WTC11 (cell line): ENCODE data around the gene SLC5A10. TPM values are rescaled to one million over a fixed set of nuclear protein-coding genes. Genes with fewer than 3 reads are reported as not detected.

ENCODE experiments used
- ATAC-seq: fragments of 200-7000 bp; cut with Tn5 transposase; 2 replicates; pipeline ENCODE4 v1.10.0; 2021; ENCODE audit warnings: mild to moderate bottlenecking, moderate library complexity
- CTCF ChIA-PET: fragments of 300-600 bp; sonication (Branson Sonifier 250); formaldehyde crosslinking; loops from one replicate; lab custom pipeline; 2021; ENCODE audit warnings: antibody characterized with exemption; lab: Charles Lee
- POLR2A ChIA-PET: fragments of 350-600 bp; sonication (Branson Sonifier 250); formaldehyde crosslinking; loops from one replicate; lab custom pipeline; 2021; ENCODE audit warnings: antibody characterized with exemption; lab: Charles Lee
- DNase-seq: peaks from one replicate; pipeline ENCODE4 v3.0.0; 2021; ENCODE audit warnings: low spot score
- H3K27ac Mint-ChIP-seq: 2 replicates; pipeline ENCODE4 v1.8.0; 2021; ENCODE audit warnings: mixed read lengths
- H3K27me3 Mint-ChIP-seq: 2 replicates; pipeline ENCODE4 v1.8.0; 2021; ENCODE audit warnings: low read depth, mild to moderate bottlenecking, moderate library complexity, mixed read lengths
- H3K36me3 Mint-ChIP-seq: 2 replicates; pipeline ENCODE4 v1.8.0; 2021; ENCODE audit warnings: mixed read lengths
- H3K4me1 Mint-ChIP-seq: 2 replicates; pipeline ENCODE4 v1.8.0; 2022; ENCODE audit warnings: mixed read lengths
- H3K4me3 Mint-ChIP-seq: 2 replicates; pipeline ENCODE4 v1.8.0; 2021; ENCODE audit warnings: mild to moderate bottlenecking, moderate library complexity, mixed read lengths
- H3K9me3 Mint-ChIP-seq: 2 replicates; pipeline ENCODE4 v1.8.0; 2021; ENCODE audit warnings: mixed read lengths
- FOXK1 ChIP-seq: sonication (generic); formaldehyde crosslinking; IDR thresholded peaks from 2 replicates; pipeline ENCODE4 v1.8.0; 2022; ENCODE audit warnings: mild to moderate bottlenecking, moderate library complexity, missing genetic modification reagents
- HMGA2 ChIP-seq: fragments of 250-450 bp; sonication (Bioruptor Pico); IDR thresholded peaks from 2 replicates; pipeline ENCODE4 v1.4.0; 2021; ENCODE audit warnings: mild to moderate bottlenecking, moderate library complexity
- KAT7 ChIP-seq: sonication (generic); formaldehyde crosslinking; IDR thresholded peaks from 2 replicates; pipeline ENCODE4 v1.8.1; 2023; ENCODE audit warnings: missing genetic modification reagents, mild to moderate bottlenecking, borderline replicate concordance
- NFATC4 ChIP-seq: fragments of 250-450 bp; sonication (Bioruptor Pico); IDR thresholded peaks from 2 replicates; pipeline ENCODE4 v1.9.0; 2021; ENCODE audit warnings: mild to moderate bottlenecking
- NFE2L1 ChIP-seq: sonication (generic); formaldehyde crosslinking; IDR thresholded peaks from 2 replicates; pipeline ENCODE4 v1.8.1; 2023; ENCODE audit warnings: missing genetic modification reagents
- NR2C2 ChIP-seq: sonication (generic); formaldehyde crosslinking; IDR thresholded peaks from 2 replicates; pipeline ENCODE4 v1.8.0; 2022; ENCODE audit warnings: mild to moderate bottlenecking, missing genetic modification reagents
- PRRX2 ChIP-seq: fragments of 250-450 bp; sonication (Bioruptor Pico); IDR thresholded peaks from 2 replicates; pipeline ENCODE4 v1.8.0; 2021; ENCODE audit warnings: mild to moderate bottlenecking
- RELA ChIP-seq: sonication (generic); formaldehyde crosslinking; IDR thresholded peaks from 2 replicates; pipeline ENCODE4 v1.8.1; 2022; ENCODE audit warnings: missing genetic modification reagents, mild to moderate bottlenecking, borderline replicate concordance
- RORB ChIP-seq: fragments of 250-450 bp; sonication (Bioruptor Pico); IDR thresholded peaks from 2 replicates; pipeline ENCODE4 v1.9.0; 2021; ENCODE audit warnings: mild to moderate bottlenecking
- TCF7 ChIP-seq: sonication (generic); formaldehyde crosslinking; IDR thresholded peaks from 2 replicates; pipeline ENCODE4 v1.8.0; 2022; ENCODE audit warnings: mild to moderate bottlenecking, low read depth, missing genetic modification reagents, moderate library complexity
- ZBTB21 ChIP-seq: sonication (generic); formaldehyde crosslinking; IDR thresholded peaks from 2 replicates; pipeline ENCODE4 v1.8.1; 2023; ENCODE audit warnings: mild to moderate bottlenecking, missing genetic modification reagents, borderline replicate concordance
- ZNF138 ChIP-seq: sonication (generic); formaldehyde crosslinking; conservative IDR thresholded peaks from 2 replicates; pipeline ENCODE4 v1.8.1; 2022; ENCODE audit warnings: mild to moderate bottlenecking, moderate library complexity, missing genetic modification reagents
- ZNF219 ChIP-seq: sonication (generic); formaldehyde crosslinking; IDR thresholded peaks from 2 replicates; pipeline ENCODE4 v1.8.0; 2023; ENCODE audit warnings: missing genetic modification reagents, mild to moderate bottlenecking, borderline replicate concordance
- ZNF423 ChIP-seq: fragments of 250-450 bp; sonication (Bioruptor Pico); IDR thresholded peaks from 2 replicates; pipeline ENCODE4 v2.1.2; 2022; ENCODE audit warnings: mild to moderate bottlenecking, moderate library complexity
- total RNA-seq: library from RNA; stranded (reverse); gene quantifications from 3 replicates; pipeline ENCODE4 v1.2.3, GENCODE V29; 2021
- TF ChIP-seq, protein P1 (sequence below): sonication (generic); formaldehyde crosslinking; conservative IDR thresholded peaks from 2 replicates; pipeline ENCODE4 v1.8.1; 2023; ENCODE audit warnings: mild to moderate bottlenecking, low read depth, missing genetic modification reagents, moderate library complexity
- TF ChIP-seq, protein P2 (sequence below): sonication (generic); formaldehyde crosslinking; IDR thresholded peaks from 2 replicates; pipeline ENCODE4 v1.8.0; 2023; ENCODE audit warnings: missing genetic modification reagents
- TF ChIP-seq, protein P3 (sequence below): fragments of 250-450 bp; sonication (Bioruptor Pico); IDR thresholded peaks from 2 replicates; pipeline ENCODE4 v1.9.0; 2021; ENCODE audit warnings: mild to moderate bottlenecking, borderline replicate concordance
- TF ChIP-seq, protein P4 (sequence below): fragments of 250-450 bp; sonication (Bioruptor Pico); IDR thresholded peaks from 2 replicates; pipeline ENCODE4 v2.1.2; 2022; ENCODE audit warnings: mild to moderate bottlenecking, moderate library complexity
- TF ChIP-seq, protein P5 (sequence below): fragments of 250-450 bp; sonication (Bioruptor Pico); IDR thresholded peaks from 2 replicates; pipeline ENCODE4 v1.8.0; 2021; ENCODE audit warnings: mild to moderate bottlenecking

The SLC5A10 gene
- total RNA-seq, 1 experiment from 2014 or later, result not detected

DNA sequence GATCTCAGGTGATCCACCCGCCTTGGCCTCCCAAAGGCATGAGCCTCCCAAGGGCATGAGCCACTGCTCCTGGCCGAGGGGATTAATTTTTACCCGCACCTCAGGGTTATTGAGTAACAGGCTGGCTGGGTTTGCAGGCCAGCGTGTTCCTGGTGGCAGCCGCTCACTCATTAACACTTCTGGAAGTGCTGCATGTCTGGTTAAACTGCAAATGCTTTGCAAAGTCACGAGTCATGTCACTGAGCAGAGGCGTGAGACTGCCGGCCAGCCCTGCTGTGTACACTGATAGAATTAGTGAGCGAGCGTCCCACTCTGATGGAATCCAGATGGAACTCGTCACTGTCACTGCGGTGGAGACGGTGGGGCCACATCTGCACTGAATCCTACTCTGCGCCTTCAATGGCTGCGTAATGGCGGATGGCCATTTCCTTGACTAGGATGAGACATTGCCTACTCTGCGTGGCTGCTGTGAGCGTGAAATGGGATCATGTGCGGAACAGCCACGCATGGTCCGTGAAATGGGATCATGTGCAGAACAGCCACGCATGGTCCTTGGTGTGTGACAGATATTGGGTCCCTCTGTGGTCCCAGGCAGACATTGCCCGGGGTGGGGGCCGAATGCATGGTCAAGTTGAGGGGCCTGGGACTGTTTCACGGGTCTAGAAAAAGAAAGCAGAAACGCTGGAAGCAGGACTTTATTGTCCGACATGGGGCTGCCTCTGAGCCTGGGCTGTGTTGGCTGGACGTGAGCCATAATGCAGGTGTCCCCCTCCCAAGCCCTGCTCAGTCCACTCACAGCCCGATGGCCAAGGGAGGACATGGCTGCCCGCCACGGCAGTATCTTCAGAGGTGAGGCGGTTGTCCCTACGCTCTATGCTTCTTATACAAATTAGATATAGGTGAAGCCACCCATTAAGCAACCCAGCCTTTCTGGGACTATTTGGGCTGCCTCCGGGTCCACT lies 740 bp upstream of the SLC5A10 start (continued):
- TF ChIP-seq, protein P1, sequence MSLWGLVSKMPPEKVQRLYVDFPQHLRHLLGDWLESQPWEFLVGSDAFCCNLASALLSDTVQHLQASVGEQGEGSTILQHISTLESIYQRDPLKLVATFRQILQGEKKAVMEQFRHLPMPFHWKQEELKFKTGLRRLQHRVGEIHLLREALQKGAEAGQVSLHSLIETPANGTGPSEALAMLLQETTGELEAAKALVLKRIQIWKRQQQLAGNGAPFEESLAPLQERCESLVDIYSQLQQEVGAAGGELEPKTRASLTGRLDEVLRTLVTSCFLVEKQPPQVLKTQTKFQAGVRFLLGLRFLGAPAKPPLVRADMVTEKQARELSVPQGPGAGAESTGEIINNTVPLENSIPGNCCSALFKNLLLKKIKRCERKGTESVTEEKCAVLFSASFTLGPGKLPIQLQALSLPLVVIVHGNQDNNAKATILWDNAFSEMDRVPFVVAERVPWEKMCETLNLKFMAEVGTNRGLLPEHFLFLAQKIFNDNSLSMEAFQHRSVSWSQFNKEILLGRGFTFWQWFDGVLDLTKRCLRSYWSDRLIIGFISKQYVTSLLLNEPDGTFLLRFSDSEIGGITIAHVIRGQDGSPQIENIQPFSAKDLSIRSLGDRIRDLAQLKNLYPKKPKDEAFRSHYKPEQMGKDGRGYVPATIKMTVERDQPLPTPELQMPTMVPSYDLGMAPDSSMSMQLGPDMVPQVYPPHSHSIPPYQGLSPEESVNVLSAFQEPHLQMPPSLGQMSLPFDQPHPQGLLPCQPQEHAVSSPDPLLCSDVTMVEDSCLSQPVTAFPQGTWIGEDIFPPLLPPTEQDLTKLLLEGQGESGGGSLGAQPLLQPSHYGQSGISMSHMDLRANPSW, result no peak
- TF ChIP-seq PRRX2 (no peak), NFE2L1 (CRISPR knock-in tag) (no peak), ZBTB21 (CRISPR knock-in tag) (no peak), ZNF423 (CRISPR knock-in tag) (no peak), KAT7 (CRISPR knock-in tag) (no peak)
- TF ChIP-seq, protein P2, sequence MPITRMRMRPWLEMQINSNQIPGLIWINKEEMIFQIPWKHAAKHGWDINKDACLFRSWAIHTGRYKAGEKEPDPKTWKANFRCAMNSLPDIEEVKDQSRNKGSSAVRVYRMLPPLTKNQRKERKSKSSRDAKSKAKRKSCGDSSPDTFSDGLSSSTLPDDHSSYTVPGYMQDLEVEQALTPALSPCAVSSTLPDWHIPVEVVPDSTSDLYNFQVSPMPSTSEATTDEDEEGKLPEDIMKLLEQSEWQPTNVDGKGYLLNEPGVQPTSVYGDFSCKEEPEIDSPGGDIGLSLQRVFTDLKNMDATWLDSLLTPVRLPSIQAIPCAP (CRISPR knock-in tag), result no peak
- TF ChIP-seq, protein P3, sequence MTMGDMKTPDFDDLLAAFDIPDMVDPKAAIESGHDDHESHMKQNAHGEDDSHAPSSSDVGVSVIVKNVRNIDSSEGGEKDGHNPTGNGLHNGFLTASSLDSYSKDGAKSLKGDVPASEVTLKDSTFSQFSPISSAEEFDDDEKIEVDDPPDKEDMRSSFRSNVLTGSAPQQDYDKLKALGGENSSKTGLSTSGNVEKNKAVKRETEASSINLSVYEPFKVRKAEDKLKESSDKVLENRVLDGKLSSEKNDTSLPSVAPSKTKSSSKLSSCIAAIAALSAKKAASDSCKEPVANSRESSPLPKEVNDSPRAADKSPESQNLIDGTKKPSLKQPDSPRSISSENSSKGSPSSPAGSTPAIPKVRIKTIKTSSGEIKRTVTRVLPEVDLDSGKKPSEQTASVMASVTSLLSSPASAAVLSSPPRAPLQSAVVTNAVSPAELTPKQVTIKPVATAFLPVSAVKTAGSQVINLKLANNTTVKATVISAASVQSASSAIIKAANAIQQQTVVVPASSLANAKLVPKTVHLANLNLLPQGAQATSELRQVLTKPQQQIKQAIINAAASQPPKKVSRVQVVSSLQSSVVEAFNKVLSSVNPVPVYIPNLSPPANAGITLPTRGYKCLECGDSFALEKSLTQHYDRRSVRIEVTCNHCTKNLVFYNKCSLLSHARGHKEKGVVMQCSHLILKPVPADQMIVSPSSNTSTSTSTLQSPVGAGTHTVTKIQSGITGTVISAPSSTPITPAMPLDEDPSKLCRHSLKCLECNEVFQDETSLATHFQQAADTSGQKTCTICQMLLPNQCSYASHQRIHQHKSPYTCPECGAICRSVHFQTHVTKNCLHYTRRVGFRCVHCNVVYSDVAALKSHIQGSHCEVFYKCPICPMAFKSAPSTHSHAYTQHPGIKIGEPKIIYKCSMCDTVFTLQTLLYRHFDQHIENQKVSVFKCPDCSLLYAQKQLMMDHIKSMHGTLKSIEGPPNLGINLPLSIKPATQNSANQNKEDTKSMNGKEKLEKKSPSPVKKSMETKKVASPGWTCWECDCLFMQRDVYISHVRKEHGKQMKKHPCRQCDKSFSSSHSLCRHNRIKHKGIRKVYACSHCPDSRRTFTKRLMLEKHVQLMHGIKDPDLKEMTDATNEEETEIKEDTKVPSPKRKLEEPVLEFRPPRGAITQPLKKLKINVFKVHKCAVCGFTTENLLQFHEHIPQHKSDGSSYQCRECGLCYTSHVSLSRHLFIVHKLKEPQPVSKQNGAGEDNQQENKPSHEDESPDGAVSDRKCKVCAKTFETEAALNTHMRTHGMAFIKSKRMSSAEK (CRISPR knock-in tag), result no peak

DNA sequence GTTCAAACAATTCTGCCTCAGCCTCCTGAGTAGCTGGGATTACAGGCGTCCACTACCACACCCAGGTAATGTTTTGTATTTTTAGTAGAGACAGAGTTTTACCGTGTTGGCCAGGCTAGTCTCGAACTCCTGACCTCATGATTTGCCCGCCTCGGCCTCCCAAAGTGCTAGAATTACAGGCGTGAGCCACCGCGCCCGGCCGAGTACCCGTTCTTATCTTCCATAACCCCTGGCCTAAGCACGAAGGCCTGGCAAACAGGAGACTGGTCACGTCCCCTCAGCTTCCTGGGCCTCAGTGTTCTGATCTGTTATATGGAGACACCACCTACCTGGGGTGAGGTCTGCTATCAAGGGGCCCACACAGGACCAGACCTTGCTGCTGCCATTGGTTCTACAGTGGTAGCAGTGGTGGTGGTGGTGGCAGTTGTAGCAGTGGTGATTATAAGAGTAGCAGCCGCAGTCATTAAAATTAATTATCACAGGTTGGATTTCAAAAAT lies 1.3 kb downstream of the SLC5A10 start:
- POLR2A ChIA-PET, result no interaction called here
- H3K36me3 Mint-ChIP-seq, result no peaks in the 10 kb centered on the region
- H3K4me1 Mint-ChIP-seq, result no peaks in the 10 kb centered on the region
- no peak overlapping the region for H3K27ac Mint-ChIP-seq
- H3K9me3 Mint-ChIP-seq, result no peaks in the 10 kb centered on the region
- CTCF ChIA-PET, result interaction anchor here (1.7 kb wide), 1 partner anchor 8 kb away, joined by 22 read pairs; no protein-coding TSS in a partner anchor
- H3K4me3 Mint-ChIP-seq, result no peak overlapping the region
- no peak for TF ChIP-seq PRRX2
- TF ChIP-seq RORB (CRISPR knock-in tag), result no peak
- TF ChIP-seq, protein P4, sequence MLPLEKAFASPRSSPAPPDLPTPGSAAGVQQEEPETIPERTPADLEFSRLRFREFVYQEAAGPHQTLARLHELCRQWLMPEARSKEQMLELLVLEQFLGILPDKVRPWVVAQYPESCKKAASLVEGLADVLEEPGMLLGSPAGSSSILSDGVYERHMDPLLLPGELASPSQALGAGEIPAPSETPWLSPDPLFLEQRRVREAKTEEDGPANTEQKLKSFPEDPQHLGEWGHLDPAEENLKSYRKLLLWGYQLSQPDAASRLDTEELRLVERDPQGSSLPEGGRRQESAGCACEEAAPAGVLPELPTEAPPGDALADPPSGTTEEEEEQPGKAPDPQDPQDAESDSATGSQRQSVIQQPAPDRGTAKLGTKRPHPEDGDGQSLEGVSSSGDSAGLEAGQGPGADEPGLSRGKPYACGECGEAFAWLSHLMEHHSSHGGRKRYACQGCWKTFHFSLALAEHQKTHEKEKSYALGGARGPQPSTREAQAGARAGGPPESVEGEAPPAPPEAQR (CRISPR knock-in tag), result no peak
- TF ChIP-seq FOXK1 (CRISPR knock-in tag), result no peak
- ATAC-seq (no peak), DNase-seq (no peak)
- H3K27me3 Mint-ChIP-seq, result no peaks in the 10 kb centered on the region

DNA sequence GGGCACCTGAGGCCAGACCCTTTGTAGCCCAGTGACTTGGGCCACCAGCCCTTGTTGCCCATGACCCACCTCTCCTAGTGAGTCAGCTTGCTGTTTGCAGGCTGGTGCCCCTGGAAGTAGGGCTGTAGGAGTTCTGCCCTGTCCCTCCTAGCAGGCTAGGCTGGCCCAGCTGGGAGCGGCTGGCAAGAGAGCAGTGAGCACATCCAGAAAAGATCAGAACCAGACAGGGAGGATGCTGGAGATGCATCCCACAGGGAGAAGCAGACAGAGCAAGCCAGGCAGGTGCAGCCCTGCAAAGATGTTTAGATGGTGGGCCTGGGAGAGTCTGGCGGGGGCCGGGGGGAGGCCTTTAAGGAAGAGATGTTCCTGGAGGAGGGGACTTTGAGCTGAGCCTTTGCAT lies 2.4 kb downstream of the SLC5A10 start:
- Mint-ChIP-seq H3K27ac (no peak overlapping the region), H3K9me3 (no peaks in the 10 kb centered on the region), H3K36me3 (no peaks in the 10 kb centered on the region), H3K4me3 (no peak overlapping the region), H3K27me3 (no peaks in the 10 kb centered on the region), H3K4me1 (no peaks in the 10 kb centered on the region)
- DNase-seq (no peak), ATAC-seq (no peak)
- CTCF ChIA-PET, result no interaction called here
- POLR2A ChIA-PET, result no interaction called here
- no peak for TF ChIP-seq HMGA2 (CRISPR knock-in tag)
- no peak for TF ChIP-seq RELA (CRISPR knock-in tag)
- TF ChIP-seq ZNF138 (CRISPR knock-in tag), result no peak
- no peak for TF ChIP-seq NFE2L1 (CRISPR knock-in tag)
- no peak for TF ChIP-seq NFATC4 (CRISPR knock-in tag)
- TF ChIP-seq NR2C2 (CRISPR knock-in tag), result no peak
- TF ChIP-seq, protein P5, sequence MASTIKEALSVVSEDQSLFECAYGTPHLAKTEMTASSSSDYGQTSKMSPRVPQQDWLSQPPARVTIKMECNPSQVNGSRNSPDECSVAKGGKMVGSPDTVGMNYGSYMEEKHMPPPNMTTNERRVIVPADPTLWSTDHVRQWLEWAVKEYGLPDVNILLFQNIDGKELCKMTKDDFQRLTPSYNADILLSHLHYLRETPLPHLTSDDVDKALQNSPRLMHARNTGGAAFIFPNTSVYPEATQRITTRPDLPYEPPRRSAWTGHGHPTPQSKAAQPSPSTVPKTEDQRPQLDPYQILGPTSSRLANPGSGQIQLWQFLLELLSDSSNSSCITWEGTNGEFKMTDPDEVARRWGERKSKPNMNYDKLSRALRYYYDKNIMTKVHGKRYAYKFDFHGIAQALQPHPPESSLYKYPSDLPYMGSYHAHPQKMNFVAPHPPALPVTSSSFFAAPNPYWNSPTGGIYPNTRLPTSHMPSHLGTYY (CRISPR knock-in tag), result no peak
- TF ChIP-seq ZNF219 (CRISPR knock-in tag), result no peak
- no peak for TF ChIP-seq TCF7
- TF ChIP-seq, protein P4 (CRISPR knock-in tag), result no peak
